Skeletal muscle satellite cell (primary cell): ENCODE measurements around the gene CYP1B1.
"Not testable (repeated sequence)": the region's sequence is repeated elsewhere in the genome, so short reads cannot be mapped to it uniquely, and the experiment has no call there.

Experiments
- H3K27me3 ChIP-seq: 2 replicates; pipeline ENCODE4 v1.7.0; 2013; ENCODE audit warnings: low read length; ENCODE audit not compliant: control insufficient read depth, insufficient read depth
- H3K36me3 ChIP-seq: 2 replicates; pipeline ENCODE4 v1.7.0; 2013; ENCODE audit warnings: mild to moderate bottlenecking, control low read depth, low read length; ENCODE audit not compliant: insufficient read depth
- H3K4me1 ChIP-seq: 2 replicates; pipeline ENCODE4 v1.7.0; 2013; ENCODE audit warnings: low read length; ENCODE audit not compliant: control insufficient read depth, insufficient read depth
- H3K4me2 ChIP-seq: 2 replicates; pipeline ENCODE4 v1.7.0; 2013; ENCODE audit warnings: mild to moderate bottlenecking, low read length
- H3K4me3 ChIP-seq: 2 replicates; pipeline ENCODE4 v1.7.0; 2013; ENCODE audit warnings: low read length
- H3K9ac ChIP-seq: 2 replicates; pipeline ENCODE4 v1.7.0; 2013; ENCODE audit warnings: mild to moderate bottlenecking, low read depth, low read length, moderate library complexity
- H3K9me3 ChIP-seq: replicated peaks from 2 replicates; pipeline ENCODE4 v1.7.0; 2013; ENCODE audit warnings: mild to moderate bottlenecking, control low read depth, low read length

The CYP1B1 gene

GRCh38 chr2:38084556-38084955 is 8.6 kb upstream of the CYP1B1 start:
- not testable (repeated sequence) for H3K9ac ChIP-seq, H3K4me1 ChIP-seq, H3K9me3 ChIP-seq, H3K36me3 ChIP-seq, H3K4me2 ChIP-seq, H3K4me3 ChIP-seq
- peaks cover 36% of the 10 kb centered on the region for H3K27me3 ChIP-seq

- H3K27me3 ChIP-seq, result peaks cover 36% of the 10 kb centered on the region
Observed at GRCh38 chr2:38082727-38083126, 6.8 kb upstream of the CYP1B1 start.

GRCh38 chr2:38080346-38080745 is 4.4 kb upstream of the CYP1B1 start:
- Histone ChIP-seq H3K9ac (no peak overlapping the region), H3K4me1 (peaks cover 16% of the 10 kb centered on the region), H3K9me3 (no peaks in the 10 kb centered on the region), H3K4me2 (no peak overlapping the region), H3K4me3 (no peak overlapping the region), H3K36me3 (no peaks in the 10 kb centered on the region), H3K27me3 (peaks cover 37% of the 10 kb centered on the region)

More at GRCh38 chr2:38082727-38083126, 6.8 kb upstream of the CYP1B1 start:
- H3K4me3 ChIP-seq, H3K4me2 ChIP-seq, H3K4me1 ChIP-seq, H3K9me3 ChIP-seq, H3K36me3 ChIP-seq, H3K9ac ChIP-seq: not testable (repeated sequence)

GRCh38 chr2:38079116-38080052 is 3.4 kb upstream of the CYP1B1 start:
- H3K4me3 ChIP-seq, result no peak overlapping the region
- H3K9me3 ChIP-seq, result peaks cover 2% of the 10 kb centered on the region
- H3K27me3 ChIP-seq, result peaks cover 47% of the 10 kb centered on the region
- no peak overlapping the region for H3K4me2 ChIP-seq
- no peaks in the 10 kb centered on the region for H3K36me3 ChIP-seq
- H3K9ac ChIP-seq, result no peak overlapping the region
- H3K4me1 ChIP-seq, result peaks cover 26% of the 10 kb centered on the region

- peak overlapping the region; percentile 69 for H3K4me3 ChIP-seq
- H3K4me2 ChIP-seq, result peak overlapping the region; percentile 92
- H3K9ac ChIP-seq, result peak overlapping the region; percentile 62
- peaks cover 3% of the 10 kb centered on the region for H3K9me3 ChIP-seq
- peaks cover 66% of the 10 kb centered on the region for H3K27me3 ChIP-seq
- peaks cover 30% of the 10 kb centered on the region for H3K4me1 ChIP-seq
- peaks cover 5% of the 10 kb centered on the region for H3K36me3 ChIP-seq
Observed at GRCh38 chr2:38077431-38077769, 1.4 kb upstream of the CYP1B1 start.

GRCh38 chr2:38076710-38077430 is 919 bp upstream of the CYP1B1 start:
- peaks cover 3% of the 10 kb centered on the region for H3K9me3 ChIP-seq
- peaks cover 66% of the 10 kb centered on the region for H3K27me3 ChIP-seq
- H3K4me2 ChIP-seq, result peak overlapping the region; percentile 92
- peak overlapping the region; percentile 62 for H3K9ac ChIP-seq
- H3K4me3 ChIP-seq, result peak overlapping the region; percentile 69
- H3K36me3 ChIP-seq, result peaks cover 5% of the 10 kb centered on the region
- peaks cover 30% of the 10 kb centered on the region for H3K4me1 ChIP-seq

GRCh38 chr2:38076152-38076709 is 280 bp upstream of the CYP1B1 start:
- Histone ChIP-seq H3K27me3 (peaks cover 66% of the 10 kb centered on the region), H3K4me2 (peak overlapping the region; percentile 92), H3K9me3 (peaks cover 3% of the 10 kb centered on the region), H3K4me1 (peaks cover 30% of the 10 kb centered on the region), H3K9ac (peak overlapping the region; percentile 32), H3K4me3 (peak overlapping the region; percentile 69), H3K36me3 (peaks cover 5% of the 10 kb centered on the region)

GRCh38 chr2:38074764-38075506 is 1.0 kb downstream of the CYP1B1 start:
- Histone ChIP-seq H3K9ac (no peak overlapping the region), H3K9me3 (peaks cover 3% of the 10 kb centered on the region), H3K4me3 (peak overlapping the region; percentile 53), H3K27me3 (peaks cover 66% of the 10 kb centered on the region), H3K4me1 (peaks cover 30% of the 10 kb centered on the region), H3K4me2 (peak overlapping the region; percentile 92), H3K36me3 (peaks cover 5% of the 10 kb centered on the region)

- Histone ChIP-seq H3K4me1 (peaks cover 30% of the 10 kb centered on the region), H3K4me3 (peak overlapping the region; percentile 53), H3K4me2 (peak overlapping the region; percentile 92), H3K27me3 (peaks cover 63% of the 10 kb centered on the region), H3K9me3 (peaks cover 3% of the 10 kb centered on the region), H3K9ac (no peak overlapping the region), H3K36me3 (peaks cover 5% of the 10 kb centered on the region)
Observed at GRCh38 chr2:38074058-38074763, 1.7 kb downstream of the CYP1B1 start.

- H3K4me3 ChIP-seq, result no peak overlapping the region
- no peak overlapping the region for H3K9ac ChIP-seq
- peaks cover 3% of the 10 kb centered on the region for H3K9me3 ChIP-seq
- peaks cover 30% of the 10 kb centered on the region for H3K4me1 ChIP-seq
- peak overlapping the region; percentile 92 for H3K4me2 ChIP-seq
- peaks cover 5% of the 10 kb centered on the region for H3K36me3 ChIP-seq
- H3K27me3 ChIP-seq, result peaks cover 56% of the 10 kb centered on the region
Observed at GRCh38 chr2:38073211-38074057, 2.5 kb downstream of the CYP1B1 start.
